GM21526 (cell line): Measurements from ENCODE around the gene SPAG16.
"Not testable (repeated sequence)": the region's sequence is repeated elsewhere in the genome, so short reads cannot be mapped to it uniquely, and the experiment has no call there.

ENCODE experiments used
- ATAC-seq: cut with Tn5 transposase; IDR thresholded peaks from one replicate; pipeline ENCODE4 v1.9.1; 2021; ENCODE audit warnings: moderate library complexity; ENCODE audit not compliant: unreplicated experiment, low FRiP score

The SPAG16 gene

GRCh38 chr2:213266421-213266820 is 17.8 kb upstream of the SPAG16 start:
- no peak for ATAC-seq

GRCh38 chr2:213271947-213272346 is 12.3 kb upstream of the SPAG16 start:
- no peak for ATAC-seq

- ATAC-seq, result no peak
Observed at GRCh38 chr2:213274143-213274542, 10.1 kb upstream of the SPAG16 start.

- no peak for ATAC-seq
Observed at GRCh38 chr2:213275265-213275664, 9.0 kb upstream of the SPAG16 start.

GRCh38 chr2:213277134-213277533 is 7.1 kb upstream of the SPAG16 start:
- ATAC-seq, result not testable (repeated sequence)

- ATAC-seq, result no peak
Observed at GRCh38 chr2:213279116-213279620, 5.1 kb upstream of the SPAG16 start.

- no peak for ATAC-seq
Observed at GRCh38 chr2:213279971-213280370, 4.3 kb upstream of the SPAG16 start.

GRCh38 chr2:213281156-213281555 is 3.1 kb upstream of the SPAG16 start:
- no peak for ATAC-seq

- ATAC-seq, result no peak
Observed at GRCh38 chr2:213285404-213285803, 1.1 kb downstream of the SPAG16 start.

GRCh38 chr2:213286161-213286560 is 1.9 kb downstream of the SPAG16 start:
- ATAC-seq, result no peak

GRCh38 chr2:213288913-213289700 is 4.8 kb downstream of the SPAG16 start:
- ATAC-seq, result no peak

- ATAC-seq, result no peak
Observed at GRCh38 chr2:213290501-213290900, 6.2 kb downstream of the SPAG16 start.

GRCh38 chr2:213296270-213296669 is 12.0 kb downstream of the SPAG16 start:
- no peak for ATAC-seq

- no peak for ATAC-seq
Observed at GRCh38 chr2:213306316-213306942, 22.2 kb downstream of the SPAG16 start.

GRCh38 chr2:213315168-213315876 is 31.1 kb downstream of the SPAG16 start:
- no peak for ATAC-seq

GRCh38 chr2:213316001-213316735 is 31.9 kb downstream of the SPAG16 start:
- no peak for ATAC-seq

GRCh38 chr2:213317929-213318328 is 33.7 kb downstream of the SPAG16 start:
- ATAC-seq, result no peak

- no peak for ATAC-seq
Observed at GRCh38 chr2:213320604-213321003, 36.3 kb downstream of the SPAG16 start.

- no peak for ATAC-seq
Observed at GRCh38 chr2:213336253-213336770, 52.0 kb downstream of the SPAG16 start.

- ATAC-seq, result no peak
Observed at GRCh38 chr2:213353419-213353818, 69.2 kb downstream of the SPAG16 start.
